Measurements from ENCODE around the gene MKNK1. TPM values are rescaled to one million over a fixed set of nuclear protein-coding genes. Genes with fewer than 3 reads are reported as not detected.
A peak's percentile ranks its signal among the peaks of the same experiment; 100 is the strongest.

The MKNK1 gene
- total and polyA plus RNA-seq, 2 of the 8 experiments (the other 6 are each of a cell fraction or from before 2014, with no cell fraction given): 13.9 to 21.5 TPM

DNA sequence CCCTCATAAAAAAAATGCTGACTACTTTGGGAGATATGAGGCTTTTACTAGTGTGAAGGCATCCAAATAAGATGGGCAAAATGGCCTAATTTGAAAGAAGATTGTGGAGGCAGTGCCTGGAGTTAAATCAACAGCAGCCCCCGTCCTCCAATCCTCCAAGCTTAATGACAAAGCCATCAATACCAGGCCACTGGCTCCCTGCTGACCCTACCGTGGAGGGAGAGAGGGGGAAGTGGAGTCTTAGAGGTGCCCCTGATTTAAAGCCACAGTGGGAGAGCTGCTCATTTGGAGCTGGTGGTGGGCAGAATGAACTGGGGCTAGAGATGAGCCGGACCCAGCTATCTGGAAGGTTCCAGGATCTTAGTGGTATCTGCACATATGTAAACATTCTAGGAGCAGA, 28.3 kb downstream of the MKNK1 start:
- H2BK120ac ChIP-seq (replicated peaks; ENCODE audit: low read depth, low read length): no peak overlapping the region
- no peak overlapping the region for H2BK5ac ChIP-seq (ENCODE audit: low read depth, low read length)
- H3K79me1 ChIP-seq (ENCODE audit: low read depth, low read length): no peaks in the 10 kb centered on the region
- FAIRE-seq: no peak
- H3K18ac ChIP-seq (ENCODE audit: extremely low read depth, low read length): no peak overlapping the region
- H3K27ac ChIP-seq (ENCODE audit: low read depth, low read length): no peak overlapping the region
- peaks cover 0 to 9% (median 0%) of the 10 kb centered on the region in 4 experiments; a peak in 2 of 8 replicates for H3K36me3 ChIP-seq (ENCODE audit: control insufficient read depth in 2 of 4, insufficient read depth in 4 of 4, low read length in 3 of 4)
- H3K4me3 ChIP-seq (ENCODE audit: extremely low read depth in 1 of 4, insufficient read depth in 2 of 4, low read depth in 3 of 4, low read length in 4 of 4): peak overlapping the region in 1 of 4 experiments; percentile 1; a peak in 1 of 8 replicates
- H3K79me2 ChIP-seq (ENCODE audit: control insufficient read depth in 1 of 2, insufficient read depth in 2 of 2, low read length in 2 of 2): no peaks in the 10 kb centered on the region
- H3K14ac ChIP-seq (ENCODE audit: insufficient read length): no peak overlapping the region
- no peak overlapping the region for H2BK15ac ChIP-seq (ENCODE audit: low read length)
- H3K9me3 ChIP-seq (ENCODE audit: insufficient read depth in 2 of 2, low read depth in 1 of 2, low read length in 1 of 2): no peaks in the 10 kb centered on the region
- no peaks in the 10 kb centered on the region for H3K23me2 ChIP-seq (ENCODE audit: low read depth, low read length)
- no peak for DNase-seq (ENCODE audit: low read depth in 1 of 2, low spot score in 2 of 2)
- peaks cover 6 to 11% (median 9%) of the 10 kb centered on the region in 4 experiments; a peak in 6 of 7 replicates for H3K4me1 ChIP-seq (replicated peaks in 1 of 4; ENCODE audit: control insufficient read depth in 3 of 4, insufficient read depth in 4 of 4, low read length in 3 of 4)
- H4K8ac ChIP-seq (ENCODE audit: extremely low read depth, insufficient read depth, low read length): no peak overlapping the region
- H4K5ac ChIP-seq (ENCODE audit: insufficient read length, low read depth, low read length): no peak overlapping the region
- no peak overlapping the region for H3K4ac ChIP-seq (replicated peaks; ENCODE audit: insufficient read length, low read depth, low read length)
- H3K56ac ChIP-seq (replicated peaks; ENCODE audit: insufficient read length, low read depth, low read length): no peak overlapping the region
- H2AK5ac ChIP-seq (ENCODE audit: low read depth, low read length): no peak overlapping the region
- 60% methylated on average over 3 of the region's 3 CpGs; no CpG with 5 or more reads in 1 of the 2 experiments for WGBS, 2 experiments (ENCODE audit: extremely low coverage in 1 of 2, insufficient coverage in 1 of 2, insufficient read length in 1 of 2, insufficient replicate concordance in 2 of 2, low coverage in 1 of 2, low lambda C conversion rate in 2 of 2, missing lambda C conversion rate in 1 of 2)
- no peak for TF ChIP-seq MAFK (IDR thresholded peaks at IDR 0.05; ENCODE audit: low read depth, low read length)
- TF ChIP-seq EGR1 (IDR thresholded peaks at IDR 0.05; ENCODE audit: borderline replicate concordance, low read depth, low read length): no peak
- TF ChIP-seq SP1 (IDR thresholded peaks at IDR 0.05; ENCODE audit: low read depth, low read length): no peak
- no peak for TF ChIP-seq SUZ12 (IDR thresholded peaks at IDR 0.05; ENCODE audit: low read length)
- TF ChIP-seq SP2 (IDR thresholded peaks at IDR 0.05; ENCODE audit: low read length): no peak
- no peak for TF ChIP-seq CBX8 (IDR thresholded peaks at IDR 0.05; ENCODE audit: borderline replicate concordance, low read depth, low read length)
- no peak for TF ChIP-seq POLR2A (IDR thresholded peaks at IDR 0.05; ENCODE audit: control extremely low read depth in 1 of 2, low read depth in 2 of 2, low read length in 2 of 2)
- TF ChIP-seq CTBP2 (IDR thresholded peaks at IDR 0.05; ENCODE audit: borderline replicate concordance, insufficient read depth, insufficient read length, low read length): no peak
- H2BK20ac ChIP-seq (ENCODE audit: low read length): no peak overlapping the region
- no peak overlapping the region for H4K91ac ChIP-seq (replicated peaks; ENCODE audit: insufficient read length, low read length)
- no peak overlapping the region for H2BK12ac ChIP-seq (ENCODE audit: low read depth, low read length)
- no peak overlapping the region for H3K23ac ChIP-seq (ENCODE audit: insufficient read length)
- no peak overlapping the region for H2AFZ ChIP-seq (ENCODE audit: low read length)
- ChIA-PET CTCF (ENCODE audit: partially characterized antibody) (interaction anchor here (0.6 to 3.1 kb wide), 5 partner anchors 16 to 160 kb away, joined by 3 to 17 read pairs (median 3); partner anchors contain the start of gene MKNK1), POLR2A (ENCODE audit: partially characterized antibody) (interaction anchor here (1.4 kb wide), 1 partner anchor 10 kb away, joined by 4 read pairs; no protein-coding TSS in a partner anchor)
- H3K9ac ChIP-seq (replicated peaks in 1 of 4; ENCODE audit: extremely low read depth in 1 of 4, low read depth in 3 of 4, low read length in 3 of 4): no peak overlapping the region; a peak in 1 of 7 replicates
- H3K27me3 ChIP-seq (replicated peaks in 1 of 4; ENCODE audit: control insufficient read depth in 3 of 4, extremely low read depth in 1 of 4, insufficient read depth in 3 of 4, low read length in 3 of 4): no peaks in the 10 kb centered on the region
- peak overlapping the region; percentile 7 to 36 for H3K4me2 ChIP-seq (ENCODE audit: insufficient read depth in 1 of 2, low read depth in 2 of 2, low read length in 2 of 2)
- no peaks in the 10 kb centered on the region for H4K20me1 ChIP-seq (replicated peaks in 1 of 2; ENCODE audit: control insufficient read depth in 1 of 2, insufficient read depth in 2 of 2, low read length in 2 of 2)

All from H1 (cell line).